SK-N-SH (cell line): Measurements from ENCODE around the gene RASGRF1. TPM values are rescaled to one million over a fixed set of nuclear protein-coding genes. Genes with fewer than 3 reads are reported as not detected.

Source experiments
- CTCF ChIA-PET: fragments of 300-600, 350-600 bp; formaldehyde crosslinking; extraction: SDS; loops from one replicate; lab custom pipeline; 2021; lab: Yijun Ruan, JAX
- POLR2A ChIA-PET: fragments of 350-600 bp; sonication (Branson Sonifier 250); formaldehyde crosslinking; extraction: SDS; loops from one replicate; lab custom pipeline; 2020; ENCODE audit warnings: antibody characterized with exemption, inconsistent platforms; lab: Yijun Ruan, JAX
- DNase-seq: peaks from one replicate; pipeline ENCODE4 v3.0.0; 2012
- H2AFZ ChIP-seq: fragments of 200-600 bp; sonication (generic); 2 replicates; pipeline ENCODE4 v1.8.1; 2016; ENCODE audit warnings: antibody characterized with exemption, mild to moderate bottlenecking, low read depth
- H3F3A ChIP-seq: fragments of 200-600 bp; sonication (generic); replicated peaks from 2 replicates; pipeline ENCODE3; 2016; ENCODE audit warnings: antibody characterized with exemption, mild to moderate bottlenecking; ENCODE audit not compliant: insufficient read depth
- H3K27ac ChIP-seq, 2 experiments: fragments of 200-500 bp in 1 of 2; fragments of 200-600 bp in 1 of 2; sonication (Bioruptor generic) in 1 of 2; sonication (generic), shearing (Covaris generic) in 1 of 2; 2 replicates each; pipeline versions ENCODE4 v1.5.1 to v1.6.1; 2014 to 2016; ENCODE audit warnings: low read depth in 2 of 2, inconsistent platforms in 1 of 2, low read length in 1 of 2, mild to moderate bottlenecking in 1 of 2, mixed read lengths in 1 of 2
- H3K27me3 ChIP-seq: fragments of 200-600 bp; sonication (generic), shearing (Covaris generic); 2 replicates; pipeline ENCODE4 v1.6.1; 2016; ENCODE audit warnings: mixed run types; ENCODE audit not compliant: insufficient read depth
- H3K36me3 ChIP-seq, 2 experiments: fragments of 200-500 bp in 1 of 2; fragments of 200-600 bp in 1 of 2; sonication (Bioruptor generic) in 1 of 2; sonication (generic) in 1 of 2; replicated peaks in 1 of 2; 2 replicates each; pipeline versions ENCODE3 to v1.5.1; 2014 to 2016; ENCODE audit warnings: low read length in 1 of 2, mild to moderate bottlenecking in 1 of 2; ENCODE audit not compliant: insufficient read depth in 2 of 2, control insufficient read depth in 1 of 2
- H3K4me1 ChIP-seq, 2 experiments: fragments of 200-500 bp in 1 of 2; fragments of 200-600 bp in 1 of 2; sonication (Bioruptor generic) in 1 of 2; sonication (generic), shearing (Covaris generic) in 1 of 2; 2 replicates each; pipeline versions ENCODE4 v1.5.1 to v1.6.1; 2014 to 2016; ENCODE audit warnings: low read depth in 1 of 2, low read length in 1 of 2, mixed run types in 1 of 2; ENCODE audit not compliant: insufficient read depth in 2 of 2, control insufficient read depth in 1 of 2
- H3K4me2 ChIP-seq: fragments of 200-600 bp; sonication (generic), shearing (Covaris generic); 2 replicates; pipeline ENCODE4 v1.6.1; 2017; ENCODE audit warnings: mixed run types
- H3K4me3 ChIP-seq, 2 experiments: fragments of 200-500 bp in 1 of 2; fragments of 200-600 bp in 1 of 2; sonication (Bioruptor generic) in 1 of 2; sonication (generic), shearing (Covaris generic) in 1 of 2; 2 replicates each; pipeline versions ENCODE4 v1.5.1 to v1.8.1; 2014 to 2016; ENCODE audit warnings: low read depth in 2 of 2, inconsistent platforms in 1 of 2, low read length in 1 of 2, mild to moderate bottlenecking in 1 of 2, mixed read lengths in 1 of 2, moderate library complexity in 1 of 2
- H3K79me2 ChIP-seq: fragments of 200-600 bp; sonication (generic); 2 replicates; pipeline ENCODE4 v1.8.1; 2017; ENCODE audit warnings: mild to moderate bottlenecking; ENCODE audit not compliant: insufficient read depth
- H3K9ac ChIP-seq: fragments of 200-600 bp; sonication (generic); 2 replicates; pipeline ENCODE4 v1.6.1; 2017; ENCODE audit warnings: mixed run types
- H3K9me2 ChIP-seq: fragments of 200-600 bp; sonication (generic); 2 replicates; pipeline ENCODE4 v1.6.1; 2017; ENCODE audit warnings: mixed run types
- H3K9me3 ChIP-seq: fragments of 200-600 bp; sonication (generic); 2 replicates; pipeline ENCODE4 v1.6.1; 2017; ENCODE audit warnings: mixed run types, mild to moderate bottlenecking, moderate library complexity
- H4K20me1 ChIP-seq: fragments of 200-600 bp; sonication (generic); 2 replicates; pipeline ENCODE4 v1.6.1; 2017; ENCODE audit warnings: mild to moderate bottlenecking, mixed run types; ENCODE audit not compliant: insufficient read depth
- CHD2 ChIP-seq: fragments of 150-350 bp; IDR thresholded peaks from 2 replicates; pipeline ENCODE4 v1.6.1; 2018; ENCODE audit warnings: low read length; ENCODE audit not compliant: partially characterized antibody
- ELF1 ChIP-seq: IDR thresholded peaks from 2 replicates; pipeline ENCODE4 v1.4.0; 2012
- EP300 ChIP-seq, 2 experiments: IDR thresholded peaks; 2 replicates each; pipeline versions ENCODE4 v1.4.0 to v1.6.1; 2012; ENCODE audit warnings: borderline replicate concordance in 1 of 2, low read depth in 1 of 2, low read length in 1 of 2
- FOSL2 ChIP-seq: IDR thresholded peaks from 2 replicates; pipeline ENCODE4 v1.4.0; 2012; ENCODE audit warnings: low read depth, mild to moderate bottlenecking, moderate library complexity, borderline replicate concordance
- FOXJ3 ChIP-seq: sonication (generic); formaldehyde crosslinking; IDR thresholded peaks from 2 replicates; pipeline ENCODE4 v1.5.1; 2020; ENCODE audit warnings: mild to moderate bottlenecking, missing genetic modification reagents
- FOXM1 ChIP-seq: IDR thresholded peaks from 2 replicates; pipeline ENCODE4 v1.4.0; 2012; ENCODE audit warnings: low read depth, mild to moderate bottlenecking
- JUND ChIP-seq: IDR thresholded peaks from 2 replicates; pipeline ENCODE4 v1.4.0; 2012
- MEF2A ChIP-seq: IDR thresholded peaks from 2 replicates; pipeline ENCODE4 v1.4.0; 2012; ENCODE audit warnings: low read depth, borderline replicate concordance
- NRF1 ChIP-seq: IDR thresholded peaks from 2 replicates; pipeline ENCODE4 v1.6.1; 2012; ENCODE audit warnings: low read depth, mild to moderate bottlenecking, low read length
- POLR2AphosphoS5 ChIP-seq: IDR thresholded peaks from 2 replicates; pipeline ENCODE4 v1.6.1; 2012; ENCODE audit warnings: low read depth, low read length
- RAD21 ChIP-seq: IDR thresholded peaks from 2 replicates; pipeline ENCODE4 v1.6.1; 2012; ENCODE audit warnings: mild to moderate bottlenecking, low read length
- RCOR1 ChIP-seq: fragments of 150-350 bp; IDR thresholded peaks from 2 replicates; pipeline ENCODE4 v1.6.1; 2017; ENCODE audit warnings: antibody characterized with exemption, low read length
- TAF1 ChIP-seq: IDR thresholded peaks from 2 replicates; pipeline ENCODE4 v1.6.1; 2012; ENCODE audit warnings: low read depth, mild to moderate bottlenecking, low read length, moderate library complexity, borderline replicate concordance
- TEAD4 ChIP-seq: IDR thresholded peaks from 2 replicates; pipeline ENCODE4 v1.4.0; 2012; ENCODE audit warnings: mild to moderate bottlenecking, borderline replicate concordance; ENCODE audit not compliant: insufficient read depth
- WGBS: methylation state at CpG from one replicate; pipeline ENCODE4 v1.1.6; 2017; ENCODE audit warnings: low lambda C conversion rate; 5-methylcytosine and 5-hydroxymethylcytosine counted together
- polyA plus RNA-seq, 3 experiments: library from polyadenylated mRNA; depleted of rRNA; stranded (reverse); fragments of >200 nt; gene quantifications; 2 replicates each; pipeline ENCODE4 v1.2.3, GENCODE V29; 2012
- TF ChIP-seq, protein P1 (sequence below): IDR thresholded peaks from 2 replicates; pipeline ENCODE4 v1.4.0; 2012; ENCODE audit warnings: low read depth, borderline replicate concordance
- TF ChIP-seq, protein P2 (sequence below): fragments of 200-600 bp; sonication (generic); IDR thresholded peaks from 2 replicates; pipeline ENCODE4 v1.6.1; 2017; ENCODE audit warnings: antibody characterized with exemption, mild to moderate bottlenecking, moderate library complexity
- TF ChIP-seq, protein P3 (sequence below): fragments of 150-350 bp; IDR thresholded peaks from 2 replicates; pipeline ENCODE4 v1.6.1; 2016; ENCODE audit warnings: mild to moderate bottlenecking, low read depth, low read length
- TF ChIP-seq, protein P4 (sequence below): IDR thresholded peaks from 2 replicates; pipeline ENCODE4; 2012
- TF ChIP-seq, protein P5 (sequence below): IDR thresholded peaks from 2 replicates; pipeline ENCODE4 v1.4.0; 2012; ENCODE audit warnings: low read depth, borderline replicate concordance

Gene RASGRF1
- polyA plus RNA-seq, 1 of the 3 experiments (the other 2 are of a cell fraction) = 0.10 TPM

DNA sequence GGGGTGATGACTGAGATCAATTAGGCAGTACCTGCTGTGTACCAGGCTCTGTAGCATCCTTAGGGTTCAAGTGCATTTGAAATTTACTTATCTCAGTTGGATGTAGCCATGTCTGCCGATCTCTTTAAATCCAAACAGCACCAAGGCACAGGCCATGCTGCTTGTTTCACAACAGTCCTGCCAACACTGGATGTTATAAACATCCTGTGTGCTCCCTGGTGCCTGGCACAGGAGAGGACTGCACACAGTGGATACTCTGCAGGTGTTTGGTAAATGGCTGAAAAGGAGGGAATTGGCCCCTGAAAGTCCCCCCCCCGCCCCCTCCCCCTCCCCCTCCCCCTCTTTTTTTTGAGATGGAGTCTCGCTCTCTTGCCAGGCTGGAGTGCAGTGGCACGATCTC, 172.7 kb downstream of the RASGRF1 start:
- no peak overlapping the region for H3K4me3 ChIP-seq
- peaks cover 26% of the 10 kb centered on the region; the same call in 1 of the 2 replicates for H4K20me1 ChIP-seq
- 95% methylated on average over 4 of the region's 4 CpGs for WGBS
- no peak overlapping the region for H3K9ac ChIP-seq
- H3F3A ChIP-seq = peaks cover 16% of the 10 kb centered on the region
- peaks cover 39% of the 10 kb centered on the region; the same call in 1 of the 2 replicates for H3K79me2 ChIP-seq
- H2AFZ ChIP-seq = no peak overlapping the region
- POLR2A ChIA-PET = no interaction called here
- H3K4me1 ChIP-seq = peaks cover 0 to 8% of the 10 kb centered on the region in 2 experiments; a peak in 1 of 4 replicates
- CTCF ChIA-PET = no interaction called here
- H3K36me3 ChIP-seq = peaks cover 44 to 48% of the 10 kb centered on the region in 2 experiments
- no peak overlapping the region; a peak in 1 of 4 replicates for H3K27ac ChIP-seq
- no peaks in the 10 kb centered on the region for H3K27me3 ChIP-seq
- H3K4me2 ChIP-seq = no peak overlapping the region
- H3K9me2 ChIP-seq = no peaks in the 10 kb centered on the region
- no peak for DNase-seq
- H3K9me3 ChIP-seq = no peaks in the 10 kb centered on the region
- TF ChIP-seq NRF1 = no peak
- TF ChIP-seq TAF1 = no peak
- no peak for TF ChIP-seq FOXM1
- TF ChIP-seq, protein P1, sequence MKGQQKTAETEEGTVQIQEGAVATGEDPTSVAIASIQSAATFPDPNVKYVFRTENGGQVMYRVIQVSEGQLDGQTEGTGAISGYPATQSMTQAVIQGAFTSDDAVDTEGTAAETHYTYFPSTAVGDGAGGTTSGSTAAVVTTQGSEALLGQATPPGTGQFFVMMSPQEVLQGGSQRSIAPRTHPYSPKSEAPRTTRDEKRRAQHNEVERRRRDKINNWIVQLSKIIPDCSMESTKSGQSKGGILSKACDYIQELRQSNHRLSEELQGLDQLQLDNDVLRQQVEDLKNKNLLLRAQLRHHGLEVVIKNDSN = no peak
- TF ChIP-seq CHD2 = no peak
- TF ChIP-seq MEF2A = no peak
- TF ChIP-seq, protein P2, sequence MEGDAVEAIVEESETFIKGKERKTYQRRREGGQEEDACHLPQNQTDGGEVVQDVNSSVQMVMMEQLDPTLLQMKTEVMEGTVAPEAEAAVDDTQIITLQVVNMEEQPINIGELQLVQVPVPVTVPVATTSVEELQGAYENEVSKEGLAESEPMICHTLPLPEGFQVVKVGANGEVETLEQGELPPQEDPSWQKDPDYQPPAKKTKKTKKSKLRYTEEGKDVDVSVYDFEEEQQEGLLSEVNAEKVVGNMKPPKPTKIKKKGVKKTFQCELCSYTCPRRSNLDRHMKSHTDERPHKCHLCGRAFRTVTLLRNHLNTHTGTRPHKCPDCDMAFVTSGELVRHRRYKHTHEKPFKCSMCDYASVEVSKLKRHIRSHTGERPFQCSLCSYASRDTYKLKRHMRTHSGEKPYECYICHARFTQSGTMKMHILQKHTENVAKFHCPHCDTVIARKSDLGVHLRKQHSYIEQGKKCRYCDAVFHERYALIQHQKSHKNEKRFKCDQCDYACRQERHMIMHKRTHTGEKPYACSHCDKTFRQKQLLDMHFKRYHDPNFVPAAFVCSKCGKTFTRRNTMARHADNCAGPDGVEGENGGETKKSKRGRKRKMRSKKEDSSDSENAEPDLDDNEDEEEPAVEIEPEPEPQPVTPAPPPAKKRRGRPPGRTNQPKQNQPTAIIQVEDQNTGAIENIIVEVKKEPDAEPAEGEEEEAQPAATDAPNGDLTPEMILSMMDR = no peak
- no peak for TF ChIP-seq FOXJ3 (CRISPR knock-in tag)
- TF ChIP-seq RAD21 = no peak
- TF ChIP-seq, protein P3, sequence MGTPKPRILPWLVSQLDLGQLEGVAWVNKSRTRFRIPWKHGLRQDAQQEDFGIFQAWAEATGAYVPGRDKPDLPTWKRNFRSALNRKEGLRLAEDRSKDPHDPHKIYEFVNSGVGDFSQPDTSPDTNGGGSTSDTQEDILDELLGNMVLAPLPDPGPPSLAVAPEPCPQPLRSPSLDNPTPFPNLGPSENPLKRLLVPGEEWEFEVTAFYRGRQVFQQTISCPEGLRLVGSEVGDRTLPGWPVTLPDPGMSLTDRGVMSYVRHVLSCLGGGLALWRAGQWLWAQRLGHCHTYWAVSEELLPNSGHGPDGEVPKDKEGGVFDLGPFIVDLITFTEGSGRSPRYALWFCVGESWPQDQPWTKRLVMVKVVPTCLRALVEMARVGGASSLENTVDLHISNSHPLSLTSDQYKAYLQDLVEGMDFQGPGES = no peak
- no peak for TF ChIP-seq POLR2AphosphoS5
- no peak for TF ChIP-seq EP300 (IDR thresholded peaks at IDR 0.05; ENCODE audit: borderline replicate concordance in 1 of 2, low read depth in 1 of 2, low read length in 1 of 2)
- no peak for TF ChIP-seq TEAD4
- TF ChIP-seq FOSL2 = no peak
- TF ChIP-seq RCOR1 = no peak
- TF ChIP-seq, protein P4, sequence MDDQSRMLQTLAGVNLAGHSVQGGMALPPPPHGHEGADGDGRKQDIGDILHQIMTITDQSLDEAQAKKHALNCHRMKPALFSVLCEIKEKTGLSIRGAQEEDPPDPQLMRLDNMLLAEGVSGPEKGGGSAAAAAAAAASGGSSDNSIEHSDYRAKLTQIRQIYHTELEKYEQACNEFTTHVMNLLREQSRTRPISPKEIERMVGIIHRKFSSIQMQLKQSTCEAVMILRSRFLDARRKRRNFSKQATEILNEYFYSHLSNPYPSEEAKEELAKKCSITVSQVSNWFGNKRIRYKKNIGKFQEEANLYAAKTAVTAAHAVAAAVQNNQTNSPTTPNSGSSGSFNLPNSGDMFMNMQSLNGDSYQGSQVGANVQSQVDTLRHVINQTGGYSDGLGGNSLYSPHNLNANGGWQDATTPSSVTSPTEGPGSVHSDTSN = no peak
- TF ChIP-seq JUND = no peak
- no peak for TF ChIP-seq ELF1
- TF ChIP-seq, protein P5, sequence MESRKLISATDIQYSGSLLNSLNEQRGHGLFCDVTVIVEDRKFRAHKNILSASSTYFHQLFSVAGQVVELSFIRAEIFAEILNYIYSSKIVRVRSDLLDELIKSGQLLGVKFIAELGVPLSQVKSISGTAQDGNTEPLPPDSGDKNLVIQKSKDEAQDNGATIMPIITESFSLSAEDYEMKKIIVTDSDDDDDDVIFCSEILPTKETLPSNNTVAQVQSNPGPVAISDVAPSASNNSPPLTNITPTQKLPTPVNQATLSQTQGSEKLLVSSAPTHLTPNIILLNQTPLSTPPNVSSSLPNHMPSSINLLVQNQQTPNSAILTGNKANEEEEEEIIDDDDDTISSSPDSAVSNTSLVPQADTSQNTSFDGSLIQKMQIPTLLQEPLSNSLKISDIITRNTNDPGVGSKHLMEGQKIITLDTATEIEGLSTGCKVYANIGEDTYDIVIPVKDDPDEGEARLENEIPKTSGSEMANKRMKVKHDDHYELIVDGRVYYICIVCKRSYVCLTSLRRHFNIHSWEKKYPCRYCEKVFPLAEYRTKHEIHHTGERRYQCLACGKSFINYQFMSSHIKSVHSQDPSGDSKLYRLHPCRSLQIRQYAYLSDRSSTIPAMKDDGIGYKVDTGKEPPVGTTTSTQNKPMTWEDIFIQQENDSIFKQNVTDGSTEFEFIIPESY = no peak
